H9 (cell line): ENCODE results near the gene C17orf113. TPM values are rescaled to one million over a fixed set of nuclear protein-coding genes. Genes with fewer than 3 reads are reported as not detected.

ENCODE experiments used
- DNase-seq: peaks from one replicate; pipeline ENCODE4 v3.0.0-alpha.2; 2017
- H2AFZ ChIP-seq: one replicate; pipeline ENCODE4 v1.6.1; 2013; ENCODE audit warnings: mild to moderate bottlenecking, low read length, control low read depth, moderate library complexity
- H2AK5ac ChIP-seq: 2 replicates; pipeline ENCODE4 v1.6.1; 2013; ENCODE audit warnings: low read length, control low read depth, mixed read lengths; ENCODE audit not compliant: insufficient read length
- H2BK120ac ChIP-seq: one replicate; pipeline ENCODE4 v1.6.1; 2013; ENCODE audit warnings: low read depth, mild to moderate bottlenecking, low read length, control low read depth, inconsistent platforms; ENCODE audit not compliant: poor library complexity, severe bottlenecking
- H2BK12ac ChIP-seq: 2 replicates; pipeline ENCODE4 v1.6.1; 2013; ENCODE audit warnings: low read length, control low read depth, mixed read lengths, low read depth; ENCODE audit not compliant: insufficient read length
- H2BK15ac ChIP-seq: 2 replicates; pipeline ENCODE4 v1.6.1; 2013; ENCODE audit warnings: low read depth, low read length, control low read depth
- H2BK20ac ChIP-seq: one replicate; pipeline ENCODE4 v1.6.1; 2013; ENCODE audit warnings: low read depth, mild to moderate bottlenecking, low read length, control low read depth, inconsistent platforms; ENCODE audit not compliant: poor library complexity, severe bottlenecking
- H2BK5ac ChIP-seq: 2 replicates; pipeline ENCODE4 v1.6.1; 2013; ENCODE audit warnings: low read length, control low read depth, mixed read lengths; ENCODE audit not compliant: insufficient read length
- H3K14ac ChIP-seq: 2 replicates; pipeline ENCODE4 v1.6.1; 2013; ENCODE audit warnings: low read length, control low read depth; ENCODE audit not compliant: insufficient read depth
- H3K18ac ChIP-seq: 2 replicates; pipeline ENCODE4 v1.6.1; 2013; ENCODE audit warnings: low read depth, mild to moderate bottlenecking, mixed read lengths, low read length, control low read depth; ENCODE audit not compliant: insufficient read length
- H3K23ac ChIP-seq: 2 replicates; pipeline ENCODE4 v1.6.1; 2013; ENCODE audit warnings: low read length, control low read depth, mixed read lengths, low read depth; ENCODE audit not compliant: insufficient read length
- H3K23me2 ChIP-seq: 2 replicates; pipeline ENCODE4 v1.6.1; 2013; ENCODE audit warnings: low read depth, mild to moderate bottlenecking, mixed read lengths, low read length, control low read depth; ENCODE audit not compliant: insufficient read length, poor library complexity, severe bottlenecking
- H3K27ac ChIP-seq: 2 replicates; pipeline ENCODE4 v1.5.1; 2013; ENCODE audit warnings: low read length, control low read depth, mixed read lengths, low read depth; ENCODE audit not compliant: insufficient read length
- H3K27me3 ChIP-seq: 2 replicates; pipeline ENCODE4 v1.6.1; 2013; ENCODE audit warnings: low read length, control low read depth, inconsistent platforms; ENCODE audit not compliant: insufficient read depth
- H3K4ac ChIP-seq: 2 replicates; pipeline ENCODE4 v1.6.1; 2013; ENCODE audit warnings: low read depth, mild to moderate bottlenecking, control low read depth, inconsistent platforms, low read length, moderate library complexity
- H3K4me1 ChIP-seq: 2 replicates; pipeline ENCODE4 v1.6.1; 2013; ENCODE audit warnings: low read length, control low read depth, inconsistent platforms; ENCODE audit not compliant: insufficient read depth
- H3K4me2 ChIP-seq: 2 replicates; pipeline ENCODE4 v1.6.1; 2013; ENCODE audit warnings: low read length, control low read depth, mixed read lengths; ENCODE audit not compliant: insufficient read length, insufficient read depth
- H3K56ac ChIP-seq: 2 replicates; pipeline ENCODE4 v1.6.1; 2013; ENCODE audit warnings: low read depth, mild to moderate bottlenecking, mixed read lengths, low read length, control low read depth; ENCODE audit not compliant: insufficient read length
- H3K79me1 ChIP-seq: 2 replicates; pipeline ENCODE4 v1.6.1; 2013; ENCODE audit warnings: low read depth, mild to moderate bottlenecking, moderate library complexity, low read length, control low read depth, inconsistent platforms; ENCODE audit not compliant: insufficient read depth, poor library complexity, severe bottlenecking
- H3K79me2 ChIP-seq: 2 replicates; pipeline ENCODE4 v1.6.1; 2013; ENCODE audit warnings: low read length, control low read depth, inconsistent platforms; ENCODE audit not compliant: insufficient read depth
- H3K9ac ChIP-seq: 2 replicates; pipeline ENCODE4 v1.6.1; 2013; ENCODE audit warnings: low read length, control low read depth, mixed read lengths; ENCODE audit not compliant: insufficient read length; ENCODE audit errors: extremely low read depth
- H3K9me3 ChIP-seq: one replicate; pipeline ENCODE4 v1.6.1; 2013; ENCODE audit warnings: low read depth, low read length, inconsistent platforms; ENCODE audit not compliant: control insufficient read depth
- H3T11ph ChIP-seq: one replicate; pipeline ENCODE4 v1.6.1; 2013; ENCODE audit warnings: mild to moderate bottlenecking, low read length, control low read depth, inconsistent platforms
- H4K20me1 ChIP-seq: one replicate; pipeline ENCODE4 v1.6.1; 2013; ENCODE audit not compliant: control insufficient read depth, insufficient read length, insufficient read depth
- H4K5ac ChIP-seq: 2 replicates; pipeline ENCODE4 v1.6.1; 2013; ENCODE audit warnings: low read depth, mild to moderate bottlenecking, mixed read lengths, low read length, control low read depth; ENCODE audit not compliant: insufficient read length
- H4K8ac ChIP-seq: replicated peaks from 2 replicates; pipeline ENCODE4 v1.6.1; 2013; ENCODE audit warnings: low read length, control low read depth, mixed read lengths, low read depth; ENCODE audit not compliant: insufficient read length
- H4K91ac ChIP-seq: 2 replicates; pipeline ENCODE4 v1.6.1; 2013; ENCODE audit warnings: low read depth, mild to moderate bottlenecking, moderate library complexity, mixed read lengths, low read length, control low read depth; ENCODE audit not compliant: insufficient read length
- H3K27ac Mint-ChIP-seq, 3 experiments: 2 replicates in 2 of 3; 3 replicates in 1 of 3; pipeline ENCODE4 v1.8.0; 2020 to 2021; ENCODE audit warnings: mixed read lengths in 3 of 3, mild to moderate bottlenecking in 1 of 3, moderate library complexity in 1 of 3
- H3K27me3 Mint-ChIP-seq: 2 replicates; pipeline ENCODE4 v1.8.0; 2021; ENCODE audit warnings: low read depth, mild to moderate bottlenecking, moderate library complexity, mixed read lengths
- H3K36me3 Mint-ChIP-seq, 3 experiments: 2 replicates in 2 of 3; 3 replicates in 1 of 3; pipeline ENCODE4 v1.8.0; 2020 to 2021; ENCODE audit warnings: low read depth in 3 of 3, mixed read lengths in 3 of 3; ENCODE audit not compliant: insufficient read depth in 1 of 3
- H3K4me1 Mint-ChIP-seq, 2 experiments: 2 replicates each; pipeline ENCODE4 v1.8.0; 2020; ENCODE audit warnings: mixed read lengths in 2 of 2
- H3K4me3 Mint-ChIP-seq, 2 experiments: 2 replicates in 1 of 2; 3 replicates in 1 of 2; pipeline ENCODE4 v1.8.0; 2020 to 2021; ENCODE audit warnings: mild to moderate bottlenecking in 2 of 2, mixed read lengths in 2 of 2, moderate library complexity in 1 of 2
- H3K9me3 Mint-ChIP-seq, 2 experiments: 2 replicates in 1 of 2; 3 replicates in 1 of 2; pipeline ENCODE4 v1.8.0; 2020; ENCODE audit warnings: mild to moderate bottlenecking in 2 of 2, mixed read lengths in 2 of 2, moderate library complexity in 1 of 2
- WGBS: extraction: QIAGEN DNeasy Blood & Tissue Kit; methylation state at CpG from one replicate; pipeline ENCODE4 v1.1.7; 2013; ENCODE audit warnings: missing lambda C conversion rate, low lambda C conversion rate, mixed read lengths; ENCODE audit not compliant: insufficient read length; ENCODE audit errors: extremely low coverage; 5-methylcytosine and 5-hydroxymethylcytosine counted together
- total RNA-seq: library from RNA; stranded (reverse); gene quantifications from 2 replicates; pipeline ENCODE4 v1.2.1, GENCODE V29; 2021
- TF ChIP-seq, protein P1 (sequence below): fragments of 200-600 bp; sonication (generic); conservative IDR thresholded peaks from 3 replicates; pipeline ENCODE4 v1.8.0; 2021; ENCODE audit warnings: antibody characterized with exemption, mild to moderate bottlenecking

C17orf113 gene
- total RNA-seq, 1 experiment from 2014 or later, result 1.0 TPM

DNA sequence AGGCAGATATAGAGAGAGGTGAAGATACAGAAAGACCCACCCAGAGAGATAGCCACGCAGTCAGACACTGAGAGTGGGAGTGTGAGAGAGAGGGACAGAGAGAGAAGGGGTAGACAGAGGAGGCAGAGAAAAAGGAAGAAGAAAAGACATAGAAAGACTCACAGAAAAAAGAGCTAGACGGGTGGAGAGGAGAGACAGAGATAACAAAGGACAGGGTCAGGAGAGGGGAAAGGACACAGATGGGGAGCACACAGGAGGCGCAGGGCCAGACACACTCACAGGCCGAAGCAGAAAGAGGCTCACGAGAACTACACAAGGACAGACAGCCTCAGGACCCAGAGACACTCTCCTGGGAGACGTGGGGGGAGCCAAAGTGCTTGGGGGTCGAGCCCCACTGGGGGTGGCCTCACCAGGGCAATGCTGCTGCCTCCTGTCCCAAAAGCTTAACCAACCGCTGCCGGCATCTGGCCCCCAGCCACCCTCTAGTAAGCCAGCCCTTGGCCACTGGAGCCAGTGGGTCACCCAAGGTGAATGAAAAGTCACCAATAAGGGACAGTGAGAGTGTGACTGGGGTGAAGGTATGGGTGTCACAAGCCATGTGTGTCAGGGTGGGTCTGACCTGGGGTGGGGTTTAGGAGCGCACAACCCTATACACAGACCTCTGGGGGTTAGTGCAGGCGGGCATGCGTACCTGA lies 44.1 kb upstream of the C17orf113 start:
- Histone ChIP-seq H3K9ac (no peak overlapping the region), H3K4me1 (no peaks in the 10 kb centered on the region), H3K4ac (no peak overlapping the region), H3K56ac (no peak overlapping the region), H4K8ac (no peak overlapping the region), H2AFZ (no peak overlapping the region), H3K4me2 (no peak overlapping the region), H3T11ph (no peak overlapping the region), H3K27ac (no peak overlapping the region), H2BK15ac (no peak overlapping the region), H4K91ac (no peak overlapping the region), H2BK12ac (no peak overlapping the region), H2BK5ac (no peak overlapping the region), H3K14ac (no peak overlapping the region), H2BK20ac (no peak overlapping the region), H3K23ac (no peak overlapping the region), H3K18ac (no peak overlapping the region), H3K9me3 (no peaks in the 10 kb centered on the region), H3K27me3 (peaks cover 12% of the 10 kb centered on the region; the same call in 1 of the 2 replicates), H2BK120ac (no peak overlapping the region), H4K20me1 (no peaks in the 10 kb centered on the region), H2AK5ac (no peak overlapping the region), H3K23me2 (peaks cover 9% of the 10 kb centered on the region), H3K79me2 (no peaks in the 10 kb centered on the region), H3K79me1 (no peaks in the 10 kb centered on the region), H4K5ac (no peak overlapping the region)
- Mint-ChIP-seq H3K27me3 (peaks cover 43% of the 10 kb centered on the region), H3K36me3 (no peaks in the 10 kb centered on the region), H3K9me3 (no peaks in the 10 kb centered on the region), H3K27ac (no peak overlapping the region; a peak in 2 of 7 replicates), H3K4me3 (no peak overlapping the region; a peak in 1 of 5 replicates), H3K4me1 (peaks cover 24 to 44% of the 10 kb centered on the region in 2 experiments)
- WGBS, result no CpG with 5 or more reads among the region's 12 CpGs
- no peak for DNase-seq
- TF ChIP-seq, protein P1, sequence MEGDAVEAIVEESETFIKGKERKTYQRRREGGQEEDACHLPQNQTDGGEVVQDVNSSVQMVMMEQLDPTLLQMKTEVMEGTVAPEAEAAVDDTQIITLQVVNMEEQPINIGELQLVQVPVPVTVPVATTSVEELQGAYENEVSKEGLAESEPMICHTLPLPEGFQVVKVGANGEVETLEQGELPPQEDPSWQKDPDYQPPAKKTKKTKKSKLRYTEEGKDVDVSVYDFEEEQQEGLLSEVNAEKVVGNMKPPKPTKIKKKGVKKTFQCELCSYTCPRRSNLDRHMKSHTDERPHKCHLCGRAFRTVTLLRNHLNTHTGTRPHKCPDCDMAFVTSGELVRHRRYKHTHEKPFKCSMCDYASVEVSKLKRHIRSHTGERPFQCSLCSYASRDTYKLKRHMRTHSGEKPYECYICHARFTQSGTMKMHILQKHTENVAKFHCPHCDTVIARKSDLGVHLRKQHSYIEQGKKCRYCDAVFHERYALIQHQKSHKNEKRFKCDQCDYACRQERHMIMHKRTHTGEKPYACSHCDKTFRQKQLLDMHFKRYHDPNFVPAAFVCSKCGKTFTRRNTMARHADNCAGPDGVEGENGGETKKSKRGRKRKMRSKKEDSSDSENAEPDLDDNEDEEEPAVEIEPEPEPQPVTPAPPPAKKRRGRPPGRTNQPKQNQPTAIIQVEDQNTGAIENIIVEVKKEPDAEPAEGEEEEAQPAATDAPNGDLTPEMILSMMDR, result no peak
